ENCODE results near the gene ZNRF4.

Gene ZNRF4

GRCh38 chr19:5444431-5444830, 10.8 kb upstream of the ZNRF4 start:
- no peak for DNase-seq

- DNase-seq, result no peak
These were observed 10.1 kb upstream of the ZNRF4 start for GRCh38 chr19:5445071-5445470.

GRCh38 chr19:5445561-5446055, 9.6 kb upstream of the ZNRF4 start:
- DNase-seq, result no peak

DNA sequence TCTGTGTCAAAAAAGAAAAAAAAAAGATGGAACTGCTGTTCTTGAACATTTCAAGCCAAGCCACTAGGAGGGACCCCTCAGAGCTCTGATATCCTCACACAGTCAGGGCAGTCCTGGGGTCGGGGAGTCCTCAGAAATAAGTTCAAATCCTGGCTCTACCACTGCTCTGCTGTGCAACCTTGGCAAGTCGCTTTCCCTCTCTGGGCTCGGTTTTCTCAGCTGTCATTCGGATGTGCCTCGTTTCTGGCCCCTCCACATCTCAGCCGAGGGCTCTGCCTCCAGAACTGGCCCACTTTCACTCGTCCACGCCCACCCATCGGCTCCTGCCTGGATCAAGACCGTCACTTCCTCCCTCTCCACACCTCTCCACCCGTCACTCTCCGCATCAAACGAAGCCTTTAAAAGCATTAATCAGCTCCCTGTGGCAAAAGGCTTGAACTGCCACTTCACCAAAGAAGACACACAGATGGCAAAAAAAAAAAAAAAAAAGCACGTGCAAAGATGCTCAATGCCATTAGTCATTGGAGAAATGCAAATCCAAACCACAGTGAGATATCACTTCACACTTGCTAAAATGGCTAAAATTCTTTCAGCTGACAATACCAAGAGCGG, 7.4 kb upstream of the ZNRF4 start:
- no peak for DNase-seq

GRCh38 chr19:5448374-5448773, 6.8 kb upstream of the ZNRF4 start:
- DNase-seq, result no peak

GRCh38 chr19:5450482-5451126, 4.6 kb upstream of the ZNRF4 start:
- DNase-seq, result no peak

- DNase-seq, result no peak
These were observed 3.7 kb upstream of the ZNRF4 start for GRCh38 chr19:5451494-5451893.

DNA sequence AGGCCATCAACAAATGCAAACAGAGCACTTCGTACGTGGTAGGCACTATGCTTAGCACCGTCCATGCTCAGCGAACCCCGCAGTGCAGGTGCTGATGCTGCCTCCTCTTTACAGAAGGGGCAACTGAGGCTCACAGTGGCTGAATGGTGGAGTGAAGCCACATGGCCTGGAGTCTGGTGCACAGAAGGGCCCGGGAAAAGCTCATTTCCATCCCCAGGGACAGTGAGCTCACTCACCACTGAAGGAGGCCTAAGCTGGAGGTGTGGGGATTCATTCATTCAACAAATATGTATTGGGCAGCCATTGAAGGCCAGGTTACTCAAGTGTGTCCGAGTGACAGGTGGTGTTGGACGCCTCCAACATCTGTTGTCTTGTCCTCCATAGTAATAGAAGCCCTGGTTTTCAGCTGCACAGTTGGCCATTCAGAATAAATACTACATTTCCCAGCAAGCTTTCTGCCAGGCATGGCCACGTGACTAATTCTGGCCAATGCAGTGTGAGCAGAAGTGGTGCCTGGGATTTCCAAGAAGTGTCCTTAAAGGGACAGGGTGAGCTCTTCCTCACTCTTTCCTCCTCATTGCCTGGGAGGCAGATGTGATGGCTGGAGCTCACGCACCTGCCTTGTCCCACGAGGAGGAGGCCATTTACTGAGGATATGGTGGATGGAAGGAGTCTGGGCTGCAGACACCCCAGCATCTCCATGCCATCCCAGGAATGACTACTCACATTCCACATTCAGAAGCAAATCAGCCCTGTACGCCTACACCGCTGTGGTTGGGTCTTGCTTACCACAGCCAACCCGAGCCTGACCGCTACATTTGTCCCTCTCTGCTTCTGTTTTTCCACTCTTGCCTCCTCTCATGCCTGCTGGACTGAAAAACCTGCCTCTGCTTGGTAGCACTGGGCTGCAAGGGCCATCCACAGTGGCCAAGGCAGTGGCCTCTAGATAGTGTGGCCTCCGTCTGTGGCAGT, 2.3 kb upstream of the ZNRF4 start:
- no peak for DNase-seq

- no peak for DNase-seq
These were observed 474 bp upstream of the ZNRF4 start for GRCh38 chr19:5454743-5455142.

DNA sequence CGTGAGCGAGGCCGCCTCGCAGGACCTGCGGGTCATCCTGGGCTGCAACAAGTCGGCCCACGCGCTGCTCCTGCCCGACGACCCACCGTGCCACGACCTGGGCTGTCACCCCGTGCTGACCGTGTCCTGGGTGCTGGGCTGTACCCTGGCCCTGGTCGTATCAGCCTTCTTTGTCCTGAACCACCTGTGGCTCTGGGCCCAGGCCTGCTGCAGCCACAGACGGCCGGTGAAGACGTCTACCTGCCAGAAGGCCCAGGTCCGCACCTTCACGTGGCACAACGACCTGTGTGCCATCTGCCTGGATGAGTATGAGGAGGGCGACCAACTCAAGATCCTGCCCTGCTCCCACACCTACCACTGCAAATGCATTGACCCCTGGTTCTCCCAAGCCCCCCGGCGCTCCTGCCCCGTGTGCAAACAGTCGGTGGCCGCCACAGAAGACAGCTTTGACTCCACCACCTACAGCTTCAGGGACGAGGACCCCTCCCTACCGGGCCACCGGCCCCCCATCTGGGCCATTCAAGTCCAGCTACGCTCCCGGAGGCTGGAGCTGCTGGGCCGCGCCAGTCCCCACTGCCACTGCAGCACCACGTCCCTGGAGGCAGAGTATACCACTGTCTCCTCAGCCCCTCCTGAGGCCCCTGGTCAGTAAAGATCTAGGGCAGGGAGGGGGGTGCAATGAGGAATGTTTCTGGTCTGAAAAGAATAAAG, 1.1 kb downstream of the ZNRF4 start:
- DNase-seq, result no peak

GRCh38 chr19:5456841-5457200, 1.6 kb downstream of the ZNRF4 start:
- DNase-seq, result no peak

DNA sequence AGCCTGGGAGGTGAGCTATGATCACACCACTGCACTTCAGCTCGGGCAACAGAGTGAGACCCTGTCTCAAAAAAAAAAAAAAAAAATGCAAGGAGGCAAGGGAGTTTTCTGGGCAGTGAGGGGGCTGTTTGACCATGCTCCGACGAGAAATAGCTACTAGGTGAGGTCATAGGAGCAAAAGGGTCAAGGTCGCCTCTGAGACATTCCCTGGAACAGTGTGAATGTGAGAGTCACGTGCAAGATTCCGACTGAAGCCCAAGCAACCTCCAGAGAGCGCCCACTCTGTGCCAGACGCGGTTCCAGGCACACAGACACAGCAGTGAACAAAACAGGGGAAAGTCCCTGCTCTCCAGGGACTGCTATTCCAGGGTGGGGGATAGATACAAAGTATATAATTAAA, 2.5 kb downstream of the ZNRF4 start:
- DNase-seq, result no peak

DNA sequence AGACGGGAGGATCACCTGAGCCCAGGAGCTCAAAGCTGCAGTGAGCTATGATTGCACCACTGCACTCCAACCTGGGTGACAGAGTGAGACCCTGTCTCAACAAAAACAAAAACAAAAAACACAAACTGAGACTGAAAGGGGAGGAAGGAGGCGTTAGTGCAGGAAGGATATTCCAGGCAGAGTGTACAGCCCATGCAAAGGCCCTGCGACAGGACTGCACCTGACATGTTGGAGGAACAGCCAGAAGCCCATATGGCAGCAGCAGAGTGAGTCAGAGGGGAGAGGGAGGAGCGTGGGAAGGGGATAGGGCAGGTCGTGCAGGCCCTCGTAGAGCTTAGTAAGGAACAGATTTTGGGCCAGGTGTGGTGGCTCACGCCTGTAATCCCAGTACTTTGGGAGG, 3.2 kb downstream of the ZNRF4 start:
- DNase-seq, result no peak

DNA sequence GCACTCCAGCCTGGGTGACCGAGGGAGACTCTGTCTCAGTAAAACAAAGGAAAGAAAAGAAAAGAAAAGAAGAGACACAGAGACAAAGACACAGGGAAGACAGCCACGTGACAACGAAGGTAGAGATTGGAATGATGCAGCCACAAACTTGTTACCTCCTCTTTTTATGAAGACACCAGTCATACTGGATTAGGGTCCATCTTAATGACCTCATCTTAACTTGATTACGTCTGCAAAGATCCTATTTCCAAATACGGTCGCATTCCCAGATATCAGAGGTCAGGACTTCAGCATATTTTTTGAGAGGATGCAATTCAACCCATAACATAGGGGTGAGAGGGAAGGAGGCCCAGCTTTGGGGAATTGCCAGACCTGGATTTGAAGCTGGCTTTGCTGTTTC, 4.1 kb downstream of the ZNRF4 start:
- DNase-seq, result no peak

- no peak for DNase-seq
These were observed 5.5 kb downstream of the ZNRF4 start for GRCh38 chr19:5460748-5461147.

DNA sequence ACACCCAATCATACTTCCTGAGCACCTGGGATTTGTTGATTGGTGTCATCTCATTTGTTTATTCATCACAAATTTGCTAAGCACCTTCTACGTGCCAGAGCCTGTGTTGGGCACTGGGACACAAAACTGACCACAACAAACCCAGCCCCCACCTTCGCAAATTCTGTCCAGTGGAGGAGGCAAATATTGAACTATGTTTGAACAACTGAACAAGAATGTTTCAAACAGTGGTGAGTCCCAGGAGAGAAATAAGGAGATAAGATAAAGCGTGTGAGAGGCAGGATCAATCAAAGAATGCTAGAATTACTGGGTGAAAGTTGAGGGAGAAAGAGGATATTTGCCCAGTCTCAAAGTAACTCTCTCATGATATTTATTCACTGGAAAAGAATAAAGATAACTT, 8.7 kb downstream of the ZNRF4 start:
- DNase-seq, result no peak

- DNase-seq, result no peak
These were observed 10.9 kb downstream of the ZNRF4 start for GRCh38 chr19:5466072-5466471.

- DNase-seq, result no peak
These were observed 11.6 kb downstream of the ZNRF4 start for GRCh38 chr19:5466814-5467291.

DNA sequence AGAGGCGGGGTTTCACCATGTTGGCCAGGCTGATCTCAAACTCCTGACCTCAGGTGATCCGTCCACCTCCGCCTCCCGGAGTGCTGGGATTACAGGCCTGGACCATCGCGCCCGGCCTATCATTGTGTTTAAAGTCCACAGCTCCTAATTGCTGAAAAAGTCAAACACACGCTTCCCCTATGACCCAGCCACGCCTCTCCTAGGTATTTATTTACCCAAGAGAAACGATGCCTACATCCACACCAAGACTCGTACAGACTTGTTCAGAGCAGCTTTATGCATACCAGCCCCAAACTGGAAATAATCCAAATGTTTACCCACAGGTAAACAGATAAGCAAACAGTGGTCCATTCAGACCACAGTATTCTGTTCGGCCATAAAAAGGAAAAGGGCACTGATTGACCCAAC, 15.1 kb downstream of the ZNRF4 start:
- DNase-seq, result no peak

DNA sequence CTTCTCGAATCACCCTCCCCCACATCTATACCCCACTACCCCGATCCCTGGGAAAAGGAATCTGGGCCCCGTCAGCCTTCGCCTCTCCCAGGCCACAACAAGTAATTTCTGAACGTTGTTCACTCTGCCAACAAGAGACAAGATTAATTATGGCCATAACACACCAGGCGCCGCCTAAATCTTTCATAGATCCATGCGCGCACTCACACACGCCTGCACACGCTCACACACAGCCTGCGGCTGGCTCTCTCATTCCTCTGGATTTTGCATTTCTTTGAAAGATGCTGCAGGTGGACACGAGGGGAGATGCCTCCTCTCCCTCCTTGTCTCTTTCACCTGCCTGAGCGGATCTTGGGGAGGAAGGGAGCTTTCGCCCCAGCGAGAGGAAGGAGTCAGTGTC, 17.1 kb downstream of the ZNRF4 start:
- DNase-seq, result no peak

- no peak for DNase-seq
These were observed 18.4 kb downstream of the ZNRF4 start for GRCh38 chr19:5473646-5474045.

GRCh38 chr19:5477451-5478215, 22.4 kb downstream of the ZNRF4 start:
- DNase-seq, result no peak

Data from CD4-positive, alpha-beta T cell treated with Interleukin-12 subunit alpha and Interleukin-12 subunit beta, for 1 hour (primary cell).